Pancreas (tissue), 10 donors: ENCODE results near the gene TBC1D4. TPM values are rescaled to one million over a fixed set of nuclear protein-coding genes. Genes with fewer than 3 reads are reported as not detected.

Experiments used
- ATAC-seq, 4 donors: fragments of 200-7000 bp; cut with Tn5 transposase; one replicate each; pipeline versions ENCODE4 v1.8.0 to v1.9.1; 2020; ENCODE audit warnings: mild to moderate bottlenecking in 4 of 4, moderate library complexity in 4 of 4
- DNase-seq, 6 donors: peaks; one replicate each; pipeline ENCODE4 v3.0.0-alpha.2; 2020
- FAIRE-seq: peaks from 2 replicates; lab custom pipeline; 2012; peaks lifted over from hg19 to GRCh38; lab: Jason Lieb, UNC
- H3K27ac ChIP-seq, 4 donors: fragments of 200-600 bp; sonication (generic); 1 replicate in 3 of 4; 2 replicates in 1 of 4; pipeline versions ENCODE4 v1.5.0 to v1.8.0; 2020
- H3K27me3 ChIP-seq, 4 donors: fragments of 200-600 bp; one replicate each; pipeline ENCODE4 v1.8.0; 2021
- H3K36me3 ChIP-seq, 3 donors: fragments of 200-600 bp; sonication (generic) in 1 of 3; one replicate each; pipeline versions ENCODE4 v1.5.0 to v1.8.0; 2020 to 2021
- H3K4me1 ChIP-seq, 3 donors: fragments of 200-600 bp; one replicate each; pipeline ENCODE4 v1.8.0; 2021
- H3K4me3 ChIP-seq, 4 donors: fragments of 200-600 bp; sonication (generic) in 2 of 4; one replicate each; pipeline versions ENCODE4 v1.5.0 to v1.8.0; 2020 to 2021
- H3K9me3 ChIP-seq, 4 donors: fragments of 200-600 bp; one replicate each; pipeline ENCODE4 v1.8.0; 2021
- WGBS, 2 donors: extraction: QIAGEN DNeasy Blood & Tissue Kit; methylation state at CpG; one replicate each; pipeline ENCODE4 v1.1.7; 2013; 5-methylcytosine and 5-hydroxymethylcytosine counted together
- intact Hi-C, 3 donors: fragments of 100-400 bp; cut with DNase I; formaldehyde crosslinking; loops; one replicate each; pipeline versions ENCODE4 v1.11.1 to v1.14.2; 2022
- polyA plus RNA-seq, 2 donors: library from polyadenylated mRNA; stranded (reverse); fragments of 200-250 nt; gene quantifications; one replicate each; pipeline ENCODE4 v1.2.3, GENCODE V29; 2013
- total RNA-seq, 6 donors: library from RNA; stranded (reverse); fragmentation: NEBNext Ultra II Directional in 4 of 6; extraction: Animal tissue kit (Norgen Biotek cat#: 25700) in 4 of 6; gene quantifications; one replicate each; pipeline versions ENCODE4 v1.2.1 to v1.2.4, GENCODE V29; 2021 to 2023
- TF ChIP-seq, protein P1 (sequence below), 4 donors: fragments of 200-600 bp; sonication (generic) in 3 of 4; IDR thresholded peaks; one replicate each; pipeline versions ENCODE4 v1.5.0 to v1.8.0; 2021; ENCODE audit warnings: antibody characterized with exemption in 4 of 4
- donor health status: healthy with polysubstance abuse.
- donor health status: DM: no; HTN: no; CAD: no; lungs with moderate emphysema.
- donor health status: DM: no; HTN: no; CAD: no.
- donor health status: control.
- donor health status: control.
- donor health status: Bipolar disorder and iron deficiency.
- donor health status: DM: yes; HTN: yes; CAD: no.
- donor health status: DM: no; HTN: no; CAD: no.
- donor health status: DM: no; HTN: no; CAD: no.
- donor health status: DM: yes; HTN: yes; CAD: no.

The TBC1D4 gene
- total and polyA plus RNA-seq, 8 donors: 8.2 to 19.7 (median 10.5) TPM

DNA sequence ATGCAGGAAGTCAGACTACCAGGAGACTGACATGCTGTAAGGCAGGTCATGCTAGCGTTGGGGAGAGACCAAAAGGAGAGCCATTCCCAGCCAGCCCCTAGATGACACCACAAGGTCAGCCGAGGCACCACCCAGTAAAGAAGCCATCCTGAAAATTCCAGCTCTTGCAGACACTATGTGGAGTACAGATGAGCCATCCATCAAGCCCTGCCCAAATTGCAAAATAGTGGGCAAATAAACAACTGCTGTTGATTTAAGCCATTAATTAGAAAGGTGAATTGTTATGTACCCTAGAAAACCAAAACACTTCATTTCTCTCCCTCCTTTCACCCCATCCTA lies 82.1 kb downstream of the TBC1D4 start:
- H3K27me3 ChIP-seq: no peaks in the 10 kb centered on the region
- intact Hi-C loops: no loop called here
- FAIRE-seq: no peak

DNA sequence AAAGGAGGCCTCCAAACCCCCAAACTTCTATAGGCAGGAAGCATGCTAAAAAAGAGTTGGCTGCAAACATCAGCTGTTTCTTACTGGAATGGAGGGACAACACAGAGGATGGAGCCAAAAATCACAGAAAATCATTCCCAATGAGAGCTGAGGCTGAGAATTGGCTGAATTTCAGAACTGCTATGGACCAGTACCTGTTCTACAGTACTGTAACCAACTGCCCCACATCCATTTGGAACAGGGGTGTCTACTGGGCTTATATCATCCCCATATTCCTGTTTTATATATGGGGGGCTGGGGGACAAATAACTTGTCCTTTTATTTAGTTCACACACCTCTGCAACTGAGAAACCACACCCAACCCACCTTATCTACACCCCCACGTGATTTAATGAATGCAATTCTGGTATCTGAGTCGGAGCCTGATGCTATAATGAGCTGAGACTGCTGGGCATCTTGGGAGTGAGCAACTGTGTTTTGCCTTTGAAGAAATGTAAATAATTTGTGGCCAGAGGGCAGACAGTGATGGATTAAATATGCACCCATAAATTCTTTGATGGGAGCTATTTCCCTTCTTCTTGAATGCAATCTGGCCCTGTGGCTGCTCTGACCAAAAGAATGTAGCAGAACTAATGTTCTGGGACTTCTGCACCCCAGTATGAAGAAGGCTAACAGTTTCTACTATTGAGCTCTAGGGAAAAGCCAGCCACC lies 82.6 kb downstream of the TBC1D4 start:
- intact Hi-C loops: no loop called here
- no peaks in the 10 kb centered on the region for H3K27me3 ChIP-seq
- TF ChIP-seq, protein P1, sequence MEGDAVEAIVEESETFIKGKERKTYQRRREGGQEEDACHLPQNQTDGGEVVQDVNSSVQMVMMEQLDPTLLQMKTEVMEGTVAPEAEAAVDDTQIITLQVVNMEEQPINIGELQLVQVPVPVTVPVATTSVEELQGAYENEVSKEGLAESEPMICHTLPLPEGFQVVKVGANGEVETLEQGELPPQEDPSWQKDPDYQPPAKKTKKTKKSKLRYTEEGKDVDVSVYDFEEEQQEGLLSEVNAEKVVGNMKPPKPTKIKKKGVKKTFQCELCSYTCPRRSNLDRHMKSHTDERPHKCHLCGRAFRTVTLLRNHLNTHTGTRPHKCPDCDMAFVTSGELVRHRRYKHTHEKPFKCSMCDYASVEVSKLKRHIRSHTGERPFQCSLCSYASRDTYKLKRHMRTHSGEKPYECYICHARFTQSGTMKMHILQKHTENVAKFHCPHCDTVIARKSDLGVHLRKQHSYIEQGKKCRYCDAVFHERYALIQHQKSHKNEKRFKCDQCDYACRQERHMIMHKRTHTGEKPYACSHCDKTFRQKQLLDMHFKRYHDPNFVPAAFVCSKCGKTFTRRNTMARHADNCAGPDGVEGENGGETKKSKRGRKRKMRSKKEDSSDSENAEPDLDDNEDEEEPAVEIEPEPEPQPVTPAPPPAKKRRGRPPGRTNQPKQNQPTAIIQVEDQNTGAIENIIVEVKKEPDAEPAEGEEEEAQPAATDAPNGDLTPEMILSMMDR (IDR thresholded peaks at IDR 0.05): no peak
- peaks cover 0 to 5% (median under 1%) of the 10 kb centered on the region in 3 donors for H3K4me1 ChIP-seq
- no peak overlapping the region for H3K4me3 ChIP-seq
- H3K36me3 ChIP-seq: no peaks in the 10 kb centered on the region
- H3K27ac ChIP-seq: no peak overlapping the region
- WGBS, 2 donors: 96 to 97% methylated on average over 2 of the region's 2 CpGs
- H3K9me3 ChIP-seq: no peaks in the 10 kb centered on the region
- ATAC-seq (no peak), DNase-seq (no peak), FAIRE-seq (no peak)

More for the DNA sequence above, 82.1 kb downstream of the TBC1D4 start:
- WGBS, 2 donors: 93 to 100% methylated on average over 2 of the region's 2 CpGs
- H3K9me3 ChIP-seq: no peaks in the 10 kb centered on the region
- H3K36me3 ChIP-seq: no peaks in the 10 kb centered on the region
- H3K27ac ChIP-seq: no peak overlapping the region
- DNase-seq (no peak), ATAC-seq (no peak)
- peaks cover 0 to 5% (median 0%) of the 10 kb centered on the region in 3 donors for H3K4me1 ChIP-seq
- H3K4me3 ChIP-seq: no peak overlapping the region
- TF ChIP-seq, protein P1 (IDR thresholded peaks at IDR 0.05): no peak

- Histone ChIP-seq H3K9me3 (no peaks in the 10 kb centered on the region), H3K27me3 (no peaks in the 10 kb centered on the region), H3K27ac (no peak overlapping the region), H3K4me3 (no peak overlapping the region), H3K4me1 (peaks cover 0 to 5% (median 5%) of the 10 kb centered on the region in 3 donors), H3K36me3 (no peaks in the 10 kb centered on the region)
- TF ChIP-seq, protein P1 (IDR thresholded peaks at IDR 0.05): no peak
- 89 to 91% methylated on average over 6 of the region's 6 CpGs for WGBS, 2 donors
- intact Hi-C loops: no loop called here
- ATAC-seq (no peak), FAIRE-seq (no peak), DNase-seq (no peak)
Observed at GRCh38 chr13:75398072-75398471, 83.9 kb downstream of the TBC1D4 start.

DNA sequence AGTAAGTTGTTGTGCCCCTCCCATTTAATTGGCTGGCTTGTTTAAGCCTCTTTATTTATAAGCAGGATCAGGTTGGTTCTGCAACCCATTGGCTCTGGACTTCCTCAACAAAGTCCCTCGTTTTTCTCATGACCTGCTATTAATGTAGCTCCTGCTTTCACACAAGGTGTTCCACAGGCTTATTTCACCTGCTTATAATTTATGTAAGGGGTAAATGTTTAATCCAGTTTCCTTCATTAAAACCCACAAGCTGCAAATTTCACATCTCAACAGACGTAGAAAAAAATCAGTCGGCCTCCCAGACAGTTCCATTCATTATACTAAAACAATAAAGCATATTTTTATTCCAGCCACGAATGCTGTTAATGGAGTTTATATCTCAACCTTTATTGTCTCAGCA lies 86.1 kb downstream of the TBC1D4 start:
- TF ChIP-seq, protein P1 (IDR thresholded peaks at IDR 0.05): no peak
- no peak overlapping the region for H3K27ac ChIP-seq
- no peaks in the 10 kb centered on the region for H3K36me3 ChIP-seq
- FAIRE-seq (no peak), ATAC-seq (no peak), DNase-seq (no peak)
- WGBS, 2 donors: 52 to 57% methylated on average over 4 of the region's 4 CpGs
- peaks cover 0 to 5% (median 3%) of the 10 kb centered on the region in 3 donors for H3K4me1 ChIP-seq
- H3K9me3 ChIP-seq: no peaks in the 10 kb centered on the region
- intact Hi-C loops: no loop called here
- H3K27me3 ChIP-seq: no peaks in the 10 kb centered on the region
- H3K4me3 ChIP-seq: no peak overlapping the region

GRCh38 chr13:75395066-75395465 lies 86.9 kb downstream of the TBC1D4 start:
- H3K27me3 ChIP-seq: no peaks in the 10 kb centered on the region
- 50 to 74% methylated on average over 5 of the region's 5 CpGs for WGBS, 2 donors
- DNase-seq (no peak), ATAC-seq (peak in 3 of 4 donors; percentile 55 to 60 (median 59)), FAIRE-seq (no peak)
- intact Hi-C loops: no loop called here
- peaks cover 0 to 5% (median 0%) of the 10 kb centered on the region in 3 donors for H3K4me1 ChIP-seq
- TF ChIP-seq, protein P1 (IDR thresholded peaks at IDR 0.05): no peak
- no peak overlapping the region for H3K4me3 ChIP-seq
- H3K36me3 ChIP-seq: no peaks in the 10 kb centered on the region
- no peak overlapping the region for H3K27ac ChIP-seq
- no peaks in the 10 kb centered on the region for H3K9me3 ChIP-seq
